Limb (tissue), 2 donors: ENCODE data around the gene PIAS2.
"Not testable (repeated sequence)": the region's sequence is repeated elsewhere in the genome, so short reads cannot be mapped to it uniquely, and the experiment has no call there.

ENCODE experiments used
- DNase-seq, 2 donors: peaks; one replicate each; pipeline ENCODE4 v3.0.0-alpha.2; 2016; ENCODE audit errors: extremely low spot score in 2 of 2

The PIAS2 gene, protein sequence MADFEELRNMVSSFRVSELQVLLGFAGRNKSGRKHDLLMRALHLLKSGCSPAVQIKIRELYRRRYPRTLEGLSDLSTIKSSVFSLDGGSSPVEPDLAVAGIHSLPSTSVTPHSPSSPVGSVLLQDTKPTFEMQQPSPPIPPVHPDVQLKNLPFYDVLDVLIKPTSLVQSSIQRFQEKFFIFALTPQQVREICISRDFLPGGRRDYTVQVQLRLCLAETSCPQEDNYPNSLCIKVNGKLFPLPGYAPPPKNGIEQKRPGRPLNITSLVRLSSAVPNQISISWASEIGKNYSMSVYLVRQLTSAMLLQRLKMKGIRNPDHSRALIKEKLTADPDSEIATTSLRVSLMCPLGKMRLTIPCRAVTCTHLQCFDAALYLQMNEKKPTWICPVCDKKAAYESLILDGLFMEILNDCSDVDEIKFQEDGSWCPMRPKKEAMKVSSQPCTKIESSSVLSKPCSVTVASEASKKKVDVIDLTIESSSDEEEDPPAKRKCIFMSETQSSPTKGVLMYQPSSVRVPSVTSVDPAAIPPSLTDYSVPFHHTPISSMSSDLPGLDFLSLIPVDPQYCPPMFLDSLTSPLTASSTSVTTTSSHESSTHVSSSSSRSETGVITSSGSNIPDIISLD

DNA sequence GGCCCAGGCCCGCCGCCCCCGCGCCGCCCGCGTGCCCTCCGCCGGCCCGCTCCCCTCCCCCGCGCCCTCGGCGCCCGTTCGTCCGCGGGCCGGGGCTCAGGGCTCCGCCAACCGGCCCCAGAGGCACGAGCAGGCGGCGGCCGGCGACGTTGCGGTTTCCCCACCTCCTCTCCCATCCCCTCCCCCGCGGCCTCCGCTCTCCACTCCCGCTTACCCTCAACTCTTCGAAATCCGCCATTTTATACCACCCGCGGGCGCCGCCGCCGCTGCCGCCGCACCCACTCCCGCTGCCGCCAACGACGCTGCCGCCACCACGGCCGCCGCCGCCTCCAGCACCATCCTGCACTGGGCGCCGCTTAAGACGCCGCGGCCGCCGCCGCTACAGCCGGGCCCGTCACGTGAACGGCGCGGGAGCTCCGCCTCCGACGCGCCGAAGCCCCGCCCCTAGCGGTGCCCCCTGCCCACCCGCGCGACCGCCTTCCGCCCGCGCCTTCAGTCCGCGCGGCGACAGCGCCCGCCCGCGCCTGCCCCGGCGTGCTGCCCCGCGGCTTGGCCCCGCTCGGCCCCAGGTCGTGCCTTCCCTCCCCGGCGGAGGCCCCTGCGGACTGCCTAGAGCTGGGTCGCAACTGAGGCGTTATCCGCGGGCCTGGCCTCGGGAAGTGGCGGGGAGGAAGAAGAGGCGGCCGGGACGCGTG is at the start of gene PIAS2, which contains the start of gene KATNAL2:
PIAS2 (minus strand) TSS at position 400 of the 695 bp plus-strand sequence; CDS start at position 238, 162 bp downstream.
KATNAL2 (plus strand) TSS at position 495 of the 695 bp plus-strand sequence. CDS start 29,271 bp downstream, outside the sequence.
- DNase-seq = peak; percentile 74 to 91

DNA sequence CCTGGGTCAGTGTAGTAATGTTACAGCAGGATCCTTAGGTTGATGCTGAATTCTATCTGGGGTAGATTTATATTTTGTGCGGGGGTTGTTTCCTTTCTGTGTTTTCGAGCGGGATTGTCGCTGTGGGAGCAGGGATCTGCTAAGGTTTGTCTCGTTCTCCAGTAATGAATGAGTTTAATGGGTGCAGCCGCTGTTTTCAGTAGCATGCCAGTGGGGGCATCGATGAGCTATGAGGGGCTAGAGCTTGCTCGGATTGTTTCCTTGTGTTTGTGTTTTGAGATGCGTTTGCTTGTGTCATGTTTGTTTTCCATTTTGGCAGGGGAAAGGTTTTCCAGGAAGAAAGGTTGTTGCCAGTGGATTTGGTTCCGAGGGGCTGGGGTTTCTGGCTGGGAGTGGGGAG is 49.0 kb upstream of the PIAS2 start:
- not testable (repeated sequence) for DNase-seq

GRCh38 chr18:46964579-46965293 is 47.4 kb upstream of the PIAS2 start:
- DNase-seq = not testable (repeated sequence)

- not testable (repeated sequence) for DNase-seq
These were observed 46.6 kb upstream of the PIAS2 start for GRCh38 chr18:46963656-46964578.

GRCh38 chr18:46958209-46958608 is 40.9 kb upstream of the PIAS2 start:
- DNase-seq = no peak

- no peak for DNase-seq
These were observed 35.9 kb upstream of the PIAS2 start for GRCh38 chr18:46953195-46953594.

- DNase-seq = no peak
These were observed 32.9 kb upstream of the PIAS2 start for GRCh38 chr18:46950064-46950656.

DNA sequence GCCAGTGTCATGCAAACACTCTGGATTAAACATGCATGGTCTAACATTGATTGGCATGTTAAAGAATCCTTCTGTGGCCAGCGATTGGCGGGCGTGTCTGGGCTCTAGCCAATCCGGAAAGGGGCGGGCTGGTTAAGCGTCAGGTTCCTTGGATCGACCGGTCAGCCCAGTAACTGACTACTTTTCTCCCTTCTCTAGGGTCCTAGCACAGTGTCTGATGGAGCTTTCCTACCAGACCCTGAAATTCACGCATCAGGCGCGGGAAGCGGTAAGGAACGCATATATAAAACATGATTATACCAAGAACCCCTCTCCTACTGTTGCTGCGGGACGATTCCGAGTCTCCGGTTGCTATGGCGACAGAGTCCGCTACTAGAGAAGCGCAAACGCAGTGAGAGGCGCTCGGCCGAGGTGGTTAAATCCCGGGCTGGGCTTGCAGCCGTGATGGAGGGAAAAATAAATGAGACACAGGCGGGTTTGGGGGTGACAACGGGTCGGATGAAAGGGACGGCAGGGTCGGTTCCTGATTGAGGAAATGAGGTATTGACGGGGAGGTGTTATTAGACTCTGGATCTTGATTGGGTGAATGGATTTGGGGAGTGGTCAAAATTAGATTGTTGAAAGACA is 29.5 kb upstream of the PIAS2 start:
- DNase-seq = peak; percentile 88 to 90

DNA sequence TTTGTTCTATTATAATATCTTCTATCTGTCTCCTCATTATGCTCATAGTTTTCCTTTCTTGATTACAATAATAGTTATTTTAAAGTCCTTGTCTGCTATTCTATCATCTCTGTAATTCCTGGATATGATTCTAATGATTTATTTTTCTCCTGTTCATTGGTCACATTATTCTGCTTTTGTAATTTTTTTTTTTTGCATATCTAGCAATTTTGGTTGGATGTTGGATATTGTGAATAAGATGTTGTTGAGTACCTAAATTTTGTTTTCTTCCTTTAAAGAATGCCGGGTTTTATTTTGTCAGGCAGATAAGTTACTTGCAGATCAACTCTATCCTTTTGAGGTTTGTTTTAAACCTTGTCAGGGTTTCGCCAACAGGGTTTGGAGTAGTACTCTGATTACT is 25.3 kb upstream of the PIAS2 start:
- DNase-seq = no peak

GRCh38 chr18:46939998-46940571 is 22.8 kb upstream of the PIAS2 start:
- DNase-seq = no peak

- DNase-seq = no peak
These were observed 22.1 kb upstream of the PIAS2 start for GRCh38 chr18:46939337-46939963.

GRCh38 chr18:46920653-46921052 is 3.3 kb upstream of the PIAS2 start:
- no peak for DNase-seq

DNA sequence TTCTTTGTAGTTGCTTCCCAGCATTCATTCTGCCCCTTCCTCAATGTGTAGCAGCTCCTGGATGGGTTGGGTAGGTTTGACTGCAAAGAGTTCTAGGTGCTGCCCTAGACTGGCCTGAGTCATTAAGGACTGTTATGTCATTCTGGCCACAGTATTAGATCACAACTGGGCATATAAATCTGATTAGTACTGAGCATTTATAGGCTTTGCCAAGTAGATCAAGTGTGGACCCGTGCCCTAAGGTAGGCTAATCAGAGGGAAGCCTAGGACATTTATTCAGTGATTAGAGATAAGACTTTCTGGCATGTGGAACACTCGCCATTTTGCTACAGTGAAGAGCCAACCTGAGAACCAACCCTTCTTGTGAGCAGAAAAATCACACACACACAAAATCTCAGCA is 2.8 kb upstream of the PIAS2 start:
- DNase-seq = no peak

GRCh38 chr18:46917803-46918600 is 695 bp upstream of the PIAS2 start:
- peak; percentile 54 to 57 for DNase-seq

DNA sequence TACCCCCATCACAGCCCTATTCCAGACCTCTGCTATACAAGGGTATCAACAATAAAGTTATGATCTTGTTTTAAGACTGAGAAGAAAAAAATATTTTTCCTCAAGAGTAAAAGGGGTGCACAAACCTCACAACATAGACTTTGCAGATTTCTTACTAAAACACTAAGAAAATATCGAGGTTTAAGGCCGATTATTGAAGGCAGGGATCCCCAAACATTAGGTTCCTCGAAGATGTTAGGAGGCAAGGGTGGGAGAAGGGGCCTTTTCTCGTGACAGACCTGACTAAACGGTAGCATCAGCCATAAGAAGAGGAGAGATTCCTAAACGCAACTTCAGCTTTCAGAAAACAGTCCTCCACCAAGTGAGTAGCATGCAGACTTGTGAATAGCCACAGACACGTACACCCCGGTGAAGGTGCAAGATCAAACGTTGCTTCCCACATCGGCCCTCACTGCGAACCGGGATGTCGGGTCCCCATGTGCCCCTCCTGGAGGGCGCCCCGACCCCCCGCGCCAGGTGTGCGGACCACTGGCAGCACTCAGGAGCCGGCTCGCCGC is 678 bp downstream of the PIAS2 start:
- peak in 1 of 2 donors; percentile 26 for DNase-seq

DNA sequence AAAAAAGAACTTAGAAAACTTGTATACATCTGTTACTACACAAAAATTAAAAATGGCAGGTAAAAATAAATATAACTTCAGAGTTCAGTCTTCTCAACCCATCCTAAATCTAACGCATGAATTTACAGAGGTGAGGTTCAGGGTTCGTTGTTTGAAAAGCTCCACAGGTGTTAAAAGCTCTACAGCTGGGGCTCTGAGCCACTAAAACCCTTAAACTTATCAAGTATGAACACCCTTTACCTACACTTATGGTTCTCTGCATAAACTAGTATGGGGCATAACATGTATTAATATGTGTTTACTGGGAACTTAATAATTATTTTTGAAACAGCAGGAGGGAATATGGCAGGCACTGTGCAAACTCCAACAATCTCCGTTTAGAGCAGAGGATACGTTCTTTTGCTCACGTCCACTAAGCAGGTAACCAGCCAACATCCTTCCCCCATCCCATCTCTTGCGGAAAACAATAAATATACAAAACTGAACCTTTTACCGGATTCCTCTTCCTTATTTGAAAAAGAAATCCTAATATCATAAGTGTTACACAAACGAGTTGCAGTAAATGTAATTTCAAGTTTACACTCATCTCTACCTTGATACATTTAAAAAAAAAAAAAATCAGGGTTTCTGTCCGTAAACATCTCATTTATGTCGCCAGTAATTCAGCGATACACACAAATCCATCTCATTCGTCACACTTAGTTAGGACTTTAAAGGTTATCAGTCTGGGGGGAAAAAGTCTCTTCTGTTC is 1.3 kb downstream of the PIAS2 start:
- no peak for DNase-seq

GRCh38 chr18:46910856-46911255 is 6.5 kb downstream of the PIAS2 start:
- no peak for DNase-seq
